Small intestine (tissue), 7 donors: ENCODE data around the gene ADRB1. TPM values are rescaled to one million over a fixed set of nuclear protein-coding genes. Genes with fewer than 3 reads are reported as not detected.

Source experiments
- DNase-seq, 2 donors: peaks; one replicate each; pipeline versions ENCODE4 v3.0.0 to v3.0.0-alpha.2; 2013
- FAIRE-seq: peaks from 2 replicates; lab custom pipeline; 2012; peaks lifted over from hg19 to GRCh38; lab: Jason Lieb, UNC
- H3K27ac ChIP-seq, 3 donors: one replicate each; pipeline ENCODE4 v1.5.1; 2013; ENCODE audit warnings: low read length in 2 of 3, mild to moderate bottlenecking in 2 of 3, control low read depth in 1 of 3, inconsistent platforms in 1 of 3, low read depth in 1 of 3, moderate library complexity in 1 of 3
- H3K27me3 ChIP-seq, 3 donors: one replicate each; pipeline ENCODE4 v1.6.1; 2013; ENCODE audit warnings: low read length in 3 of 3, inconsistent platforms in 1 of 3; ENCODE audit not compliant: control insufficient read depth in 3 of 3, insufficient read depth in 3 of 3
- H3K36me3 ChIP-seq, 3 donors: one replicate each; pipeline ENCODE4 v1.6.1; 2013; ENCODE audit warnings: low read length in 3 of 3, inconsistent platforms in 1 of 3, low read depth in 1 of 3, mild to moderate bottlenecking in 1 of 3, moderate library complexity in 1 of 3; ENCODE audit not compliant: control insufficient read depth in 3 of 3, insufficient read depth in 2 of 3
- H3K4me1 ChIP-seq, 3 donors: one replicate each; pipeline ENCODE4 v1.6.1; 2013; ENCODE audit warnings: low read length in 2 of 3, inconsistent platforms in 1 of 3, low read depth in 1 of 3, mild to moderate bottlenecking in 1 of 3, moderate library complexity in 1 of 3; ENCODE audit not compliant: control insufficient read depth in 3 of 3, insufficient read depth in 2 of 3
- H3K4me3 ChIP-seq, 3 donors: one replicate each; pipeline ENCODE4 v1.5.1; 2013; ENCODE audit warnings: low read length in 3 of 3, control low read depth in 1 of 3, inconsistent platforms in 1 of 3, low read depth in 1 of 3, mild to moderate bottlenecking in 1 of 3, moderate library complexity in 1 of 3
- H3K9me3 ChIP-seq, 2 donors: one replicate each; pipeline ENCODE4 v1.6.1; 2013; ENCODE audit warnings: low read depth in 1 of 2, low read length in 1 of 2; ENCODE audit not compliant: control insufficient read depth in 2 of 2, insufficient read depth in 1 of 2
- WGBS, 3 donors: extraction: QIAGEN DNeasy Blood & Tissue Kit; methylation state at CpG; one replicate each; pipeline ENCODE4 v1.1.7; 2013; 5-methylcytosine and 5-hydroxymethylcytosine counted together
- polyA plus RNA-seq, 4 donors: library from polyadenylated mRNA; stranded (reverse) in 3 of 4; unstranded in 1 of 4; fragments of 200-250 nt in 3 of 4; fragments of 120-200 nt in 1 of 4; gene quantifications; one replicate each; pipeline versions ENCODE4 v1.2.1 to v1.2.3, GENCODE V29; 2013
- donor health status: healthy with polysubstance abuse.
- donor health status: control.
- donor health status: control.
- donor health status: Bipolar disorder and iron deficiency.
- donor health status: healthy.

ADRB1 gene
- polyA plus RNA-seq, 4 donors = 0.54 to 1.0 (median 0.84) TPM; not detected in 1

- DNase-seq = no peak
- Histone ChIP-seq H3K4me3 (no peak overlapping the region), H3K27me3 (peaks cover 2 to 58% (median 12%) of the 10 kb centered on the region in 3 donors), H3K4me1 (peaks cover 0 to 5% (median 3%) of the 10 kb centered on the region in 3 donors), H3K9me3 (no peaks in the 10 kb centered on the region), H3K27ac (no peak overlapping the region), H3K36me3 (no peaks in the 10 kb centered on the region)
- no peak for FAIRE-seq
- 81 to 89% (median 87%) methylated on average over 8 of the region's 8 CpGs for WGBS, 3 donors
Observed at GRCh38 chr10:114041166-114041565, 2.5 kb upstream of the ADRB1 start.

GRCh38 chr10:114042895-114043531 is 653 bp upstream of the ADRB1 start:
- FAIRE-seq = no peak

GRCh38 chr10:114044247-114045135 is 825 bp downstream of the ADRB1 start:
- H3K27ac ChIP-seq = peak overlapping the region in 2 of 3 donors; percentile 53 to 73
- H3K36me3 ChIP-seq = no peaks in the 10 kb centered on the region
- H3K4me1 ChIP-seq = peaks cover 0 to 5% (median 3%) of the 10 kb centered on the region in 3 donors
- H3K27me3 ChIP-seq = peaks cover 2 to 56% (median 14%) of the 10 kb centered on the region in 3 donors
- no peaks in the 10 kb centered on the region for H3K9me3 ChIP-seq
- H3K4me3 ChIP-seq = peak overlapping the region; percentile 12 to 52 (median 51)
- DNase-seq (peak in 1 of 2 donors; percentile 50), FAIRE-seq (no peak)
- 9 to 16% (median 12%) methylated on average over 93 to 106 of the region's 106 CpGs for WGBS, 3 donors

More at GRCh38 chr10:114042895-114043531, 653 bp upstream of the ADRB1 start:
- H3K4me3 ChIP-seq = peak overlapping the region; percentile 44 to 51 (median 44)
- H3K9me3 ChIP-seq = no peaks in the 10 kb centered on the region
- H3K4me1 ChIP-seq = peaks cover 0 to 5% (median 3%) of the 10 kb centered on the region in 3 donors
- peak overlapping the region in 2 of 3 donors; percentile 3 to 36 for H3K27ac ChIP-seq
- H3K27me3 ChIP-seq = peaks cover 2 to 64% (median 14%) of the 10 kb centered on the region in 3 donors
- WGBS, 3 donors = 1% methylated on average over 29 to 38 of the region's 38 CpGs
- H3K36me3 ChIP-seq = no peaks in the 10 kb centered on the region
- DNase-seq = peak; percentile 40 to 65

- peak; percentile 43 to 77 for DNase-seq
- 2 to 3% (median 2%) methylated on average over 66 to 78 of the region's 78 CpGs for WGBS, 3 donors
- peak overlapping the region; percentile 1 to 52 (median 51) for H3K4me3 ChIP-seq
- H3K4me1 ChIP-seq = peaks cover 0 to 5% (median 3%) of the 10 kb centered on the region in 3 donors
- no peaks in the 10 kb centered on the region for H3K9me3 ChIP-seq
- H3K27ac ChIP-seq = peak overlapping the region in 2 of 3 donors; percentile 53 to 68
- no peak for FAIRE-seq
- peaks cover 2 to 50% (median 13%) of the 10 kb centered on the region in 3 donors for H3K27me3 ChIP-seq
- no peaks in the 10 kb centered on the region for H3K36me3 ChIP-seq
Observed at GRCh38 chr10:114045136-114046086, 1.7 kb downstream of the ADRB1 start.

- peak overlapping the region in 1 of 3 donors; percentile 51 for H3K4me3 ChIP-seq
- DNase-seq (no peak), FAIRE-seq (no peak)
- peaks cover 2 to 49% (median 12%) of the 10 kb centered on the region in 3 donors for H3K27me3 ChIP-seq
- H3K4me1 ChIP-seq = peaks cover 0 to 5% (median 3%) of the 10 kb centered on the region in 3 donors
- no peak overlapping the region for H3K27ac ChIP-seq
- no peaks in the 10 kb centered on the region for H3K36me3 ChIP-seq
- WGBS, 3 donors = 56 to 73% (median 61%) methylated on average over 7 of the region's 7 CpGs
- no peaks in the 10 kb centered on the region for H3K9me3 ChIP-seq
Observed at GRCh38 chr10:114046087-114046458, 2.4 kb downstream of the ADRB1 start.

- no peak overlapping the region for H3K4me3 ChIP-seq
- H3K27me3 ChIP-seq = peaks cover 2 to 31% (median 11%) of the 10 kb centered on the region in 3 donors
- peaks cover 0 to 3% (median 2%) of the 10 kb centered on the region in 3 donors for H3K4me1 ChIP-seq
- 67 to 82% (median 73%) methylated on average over 3 of the region's 3 CpGs for WGBS, 3 donors
- H3K27ac ChIP-seq = no peak overlapping the region
- FAIRE-seq = no peak
- H3K9me3 ChIP-seq = no peaks in the 10 kb centered on the region
- DNase-seq = no peak
- H3K36me3 ChIP-seq = no peaks in the 10 kb centered on the region
Observed at GRCh38 chr10:114048472-114048871, 4.8 kb downstream of the ADRB1 start.

GRCh38 chr10:114051714-114052113 is 8.0 kb downstream of the ADRB1 start:
- Histone ChIP-seq H3K27me3 (peaks cover 0 to 9% (median 2%) of the 10 kb centered on the region in 3 donors), H3K4me3 (no peak overlapping the region), H3K36me3 (no peaks in the 10 kb centered on the region), H3K9me3 (no peaks in the 10 kb centered on the region), H3K27ac (no peak overlapping the region), H3K4me1 (no peaks in the 10 kb centered on the region)
- no peak for DNase-seq
- no peak for FAIRE-seq
- 91 to 97% (median 94%) methylated on average over 3 of the region's 3 CpGs for WGBS, 3 donors
